HG02973 (cell line): ENCODE data around the gene COG5.

Source experiments
- ATAC-seq: cut with Tn5 transposase; IDR thresholded peaks from one replicate; pipeline ENCODE4 v1.9.1; 2021; ENCODE audit warnings: moderate library complexity; ENCODE audit not compliant: unreplicated experiment

Gene COG5

DNA sequence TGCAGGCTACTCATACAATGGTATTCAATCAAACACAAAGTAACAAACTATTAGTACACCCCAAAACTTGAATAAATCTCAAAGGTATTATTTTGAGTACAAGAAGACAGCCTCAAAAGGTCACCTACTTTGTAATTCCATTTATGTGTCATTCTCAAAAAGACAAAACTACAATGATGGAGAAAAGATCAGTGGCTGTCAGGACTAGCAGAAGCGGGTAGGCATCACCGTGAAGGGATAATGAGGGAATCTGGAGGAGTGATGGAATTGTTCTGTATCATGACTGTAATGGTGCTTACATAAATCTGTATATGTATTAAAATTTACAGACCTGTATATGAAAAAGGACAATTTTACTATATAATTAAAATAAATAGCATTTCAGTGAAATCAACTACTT, 37.0 kb downstream of the COG5 start:
- no peak for ATAC-seq

DNA sequence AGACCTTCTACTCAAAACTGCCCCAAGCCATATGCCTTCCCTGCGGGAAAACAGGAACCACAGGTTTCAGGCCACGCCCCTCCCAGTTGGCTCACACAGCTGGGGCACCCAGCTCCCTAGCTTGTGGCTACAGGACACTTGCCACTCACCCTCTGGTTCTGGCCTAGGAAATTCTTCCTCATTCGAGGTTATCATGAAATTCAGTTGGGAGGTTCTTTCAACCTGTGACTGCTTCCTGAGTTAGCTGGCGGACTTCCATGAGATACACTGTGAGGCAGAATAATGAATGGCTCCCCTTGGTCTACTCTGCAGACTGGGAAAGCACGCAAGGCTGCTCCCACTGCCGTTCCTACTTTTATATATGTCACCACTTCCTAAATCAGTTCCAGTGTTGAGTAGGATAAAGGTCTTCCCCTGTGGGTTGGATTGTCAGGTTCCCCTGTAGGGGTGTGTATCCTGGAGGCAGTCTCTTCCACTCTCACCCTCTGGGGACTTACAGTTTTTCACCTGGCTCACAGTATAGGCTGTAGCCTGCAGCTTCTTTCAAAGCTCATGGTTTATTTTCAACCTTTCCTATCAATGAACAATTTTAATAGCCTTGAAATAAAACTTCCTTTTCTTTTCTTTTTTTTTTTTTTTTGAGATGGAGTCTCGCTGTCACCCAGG, 56.9 kb downstream of the COG5 start:
- ATAC-seq, result no peak

DNA sequence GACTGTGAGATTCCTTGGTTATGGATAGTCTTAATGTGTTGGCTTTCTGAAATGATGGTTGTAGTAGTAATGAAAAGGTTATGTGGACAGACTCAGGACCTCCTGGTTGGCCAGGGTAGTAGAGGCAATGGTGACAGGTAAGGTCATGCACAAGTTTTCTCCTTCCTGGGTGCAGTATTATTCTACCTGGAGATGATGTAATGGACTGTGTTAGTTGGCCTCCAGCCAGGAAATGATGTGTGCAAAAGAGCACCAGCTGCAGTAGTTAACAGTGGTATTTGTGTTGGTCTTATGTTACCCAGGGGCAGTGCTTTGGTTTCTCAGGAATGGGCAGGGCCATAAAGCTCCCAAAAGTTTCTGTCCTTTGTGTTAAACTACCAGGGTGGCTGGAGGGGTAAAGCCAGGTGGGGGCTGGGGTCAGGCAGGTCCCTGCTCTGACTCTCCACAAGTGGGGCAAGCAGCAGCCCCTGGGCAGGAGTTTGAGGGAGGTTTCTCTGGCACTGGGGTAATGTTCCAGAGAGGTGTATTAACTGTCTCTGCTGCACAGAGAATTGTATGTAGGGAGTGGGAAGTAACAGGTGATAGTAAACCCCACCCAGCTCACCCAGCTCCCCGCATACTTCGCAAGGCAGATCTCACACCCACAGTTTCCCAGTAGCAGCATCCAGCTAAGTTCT, 57.6 kb downstream of the COG5 start:
- no peak for ATAC-seq

DNA sequence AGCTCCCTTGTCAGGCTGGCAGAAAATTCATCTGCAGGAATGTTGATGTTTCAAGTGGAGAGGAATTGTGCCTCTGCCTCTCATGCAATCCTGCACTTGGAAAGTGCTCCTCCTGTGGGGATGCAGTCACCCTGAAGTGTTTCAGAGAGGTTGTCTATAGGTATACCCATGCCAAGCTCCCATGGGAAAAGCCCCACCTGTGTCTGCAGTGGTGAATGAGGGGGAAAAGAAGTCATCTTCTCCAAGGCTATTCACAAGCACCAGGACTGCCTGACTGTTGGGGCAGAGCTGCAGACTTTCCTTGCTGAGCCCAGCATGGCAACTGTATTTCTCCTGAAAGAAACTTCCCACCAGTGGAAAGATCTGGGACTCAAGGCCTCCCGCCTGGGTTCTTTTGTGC, 58.4 kb downstream of the COG5 start:
- ATAC-seq, result no peak

DNA sequence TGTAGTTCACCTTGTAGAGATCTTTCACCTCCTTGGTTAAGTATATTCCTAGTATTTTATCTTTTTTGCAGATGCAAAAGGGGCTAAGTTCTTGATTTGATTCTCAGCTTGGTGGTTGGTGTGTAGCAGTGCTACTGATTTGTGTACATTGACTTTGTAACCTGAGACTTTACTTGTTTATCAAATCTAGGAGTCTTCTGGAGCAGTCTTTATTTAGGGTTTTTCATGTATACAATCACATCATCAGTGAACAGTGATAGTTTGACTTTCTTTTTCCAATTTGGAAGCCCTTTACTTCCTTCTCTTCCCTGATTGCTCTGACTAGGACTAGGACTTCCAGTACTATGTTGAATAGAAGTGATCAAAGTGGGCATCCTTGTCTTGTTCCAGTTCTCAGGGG, 60.0 kb downstream of the COG5 start:
- ATAC-seq, result no peak

DNA sequence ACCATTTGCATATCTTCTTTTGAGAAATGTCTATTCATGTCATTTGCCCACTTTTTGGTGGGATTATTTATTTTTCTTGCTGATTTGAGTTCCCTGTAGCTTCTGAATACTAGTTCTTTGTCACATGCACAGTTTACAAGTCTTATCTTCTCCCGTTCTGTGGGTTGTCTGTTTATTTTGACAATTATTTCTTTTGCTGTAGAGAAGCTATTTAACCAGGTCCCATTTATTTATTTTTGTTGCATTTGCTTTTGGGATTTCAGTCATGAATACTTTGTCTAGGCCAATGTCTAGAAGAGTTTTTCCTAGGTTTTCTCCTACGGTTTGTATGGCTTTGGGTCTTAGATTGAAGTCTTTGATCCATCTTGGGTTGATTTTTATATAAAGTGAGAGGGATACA, 60.9 kb downstream of the COG5 start:
- no peak for ATAC-seq

DNA sequence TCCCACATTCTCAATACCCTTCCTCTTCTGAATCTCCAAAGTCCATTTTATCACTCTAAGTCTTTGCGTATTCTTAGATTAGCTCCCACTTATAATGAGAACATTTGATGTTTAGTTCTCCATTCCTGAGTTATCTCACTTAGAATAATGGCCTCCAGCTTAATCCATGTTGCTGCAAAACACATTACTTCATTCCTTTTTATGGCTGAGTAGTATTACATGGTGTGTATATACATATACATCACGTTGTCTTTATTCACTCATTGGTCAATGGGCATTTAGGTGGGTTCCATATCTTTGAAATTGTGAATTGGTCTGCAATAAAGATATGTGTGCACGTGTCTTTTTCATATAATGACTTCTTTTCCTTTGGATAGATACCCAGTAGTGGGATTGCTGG, 61.6 kb downstream of the COG5 start:
- no peak for ATAC-seq

DNA sequence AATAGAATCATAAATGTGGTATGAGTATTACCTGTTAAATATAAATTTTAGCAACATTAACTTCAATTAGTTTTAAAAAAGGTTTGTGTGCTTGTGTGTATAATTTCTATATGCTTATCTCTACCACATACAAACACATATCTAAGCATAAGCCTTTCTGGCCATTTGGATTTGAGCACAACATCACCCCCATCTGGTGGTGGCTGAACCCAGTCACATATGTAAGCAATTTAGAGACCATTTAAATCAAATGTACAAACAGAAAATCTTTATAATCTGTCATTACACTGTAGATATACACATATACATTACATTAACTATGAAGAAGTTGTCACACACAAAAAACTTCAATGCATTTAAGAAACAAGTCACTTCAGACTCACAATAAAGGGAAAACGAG, 62.1 kb downstream of the COG5 start:
- ATAC-seq, result no peak

DNA sequence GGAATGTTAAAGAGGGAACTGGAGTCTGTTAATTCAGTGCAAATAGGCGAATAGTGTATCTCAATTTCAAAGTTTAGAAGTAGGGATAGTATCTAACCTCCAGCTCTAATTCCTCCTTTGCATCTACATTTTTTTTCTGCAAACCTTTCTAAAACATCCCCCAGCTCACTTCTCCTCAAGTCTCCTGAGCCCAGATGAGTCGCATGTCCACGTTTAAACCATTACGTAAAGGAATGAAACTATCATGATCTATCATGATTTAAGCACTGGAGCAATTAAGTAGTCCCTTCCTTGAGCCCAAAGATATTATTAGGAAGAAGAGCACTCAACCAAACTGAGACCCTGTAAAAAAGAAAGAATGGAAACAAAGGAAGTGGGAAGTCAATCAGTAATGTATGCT, 64.0 kb downstream of the COG5 start:
- ATAC-seq, result no peak

DNA sequence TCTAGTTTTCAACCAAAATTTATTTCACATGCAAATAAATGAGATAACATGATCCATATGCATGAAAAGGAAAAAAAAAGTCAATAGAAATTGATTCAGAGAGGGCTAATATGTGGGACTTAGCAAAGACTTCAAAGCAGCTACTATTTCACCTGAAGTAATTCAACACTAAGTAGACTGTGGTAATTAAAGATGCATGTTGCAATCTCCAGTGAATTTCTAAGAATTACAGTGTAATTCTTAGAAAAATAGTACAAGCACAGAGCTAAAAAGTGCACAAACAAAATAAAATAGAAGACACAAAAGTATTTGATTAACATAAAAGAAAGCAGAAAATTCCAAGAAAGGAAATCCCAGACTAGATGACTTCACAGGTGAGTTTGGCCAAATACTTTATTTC, 68.2 kb downstream of the COG5 start:
- ATAC-seq, result no peak

DNA sequence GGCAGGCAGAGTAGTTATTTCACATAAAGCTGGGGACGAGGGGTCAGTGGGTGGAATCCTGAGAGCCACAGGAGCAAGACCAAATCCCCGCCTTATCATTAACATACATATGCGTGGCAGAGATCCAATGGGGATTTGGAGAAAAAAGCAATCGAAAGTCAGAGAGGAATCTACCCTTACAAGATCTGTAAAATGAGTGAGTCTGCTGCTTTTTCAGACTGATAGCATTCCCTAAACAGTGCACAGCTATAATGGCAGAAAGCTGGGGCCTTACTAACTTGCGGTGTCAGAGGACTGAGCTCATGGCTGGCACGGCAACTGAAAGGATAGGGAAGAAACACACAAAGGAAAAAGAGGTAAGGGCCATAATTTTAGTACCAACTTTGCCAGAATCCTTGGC, 68.8 kb downstream of the COG5 start:
- ATAC-seq, result no peak

DNA sequence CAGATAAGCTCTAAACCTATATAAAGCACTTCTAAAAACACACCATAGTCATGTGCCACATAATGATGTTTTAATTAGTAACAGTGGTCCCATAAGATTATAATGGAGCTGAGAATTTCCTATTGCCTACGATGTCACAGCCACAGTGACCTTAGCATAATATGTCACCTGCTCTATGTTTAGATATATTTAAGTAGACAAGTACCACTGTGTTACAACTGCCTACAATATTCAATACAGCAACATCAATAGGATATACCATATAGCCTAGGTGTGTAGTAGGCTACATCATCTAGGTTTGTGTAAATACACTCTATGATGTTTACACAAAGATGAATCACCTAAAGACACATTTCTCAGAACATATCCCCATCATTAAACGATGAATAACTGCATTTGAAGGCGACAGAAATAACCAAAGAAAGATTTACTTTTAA, 69.4 kb downstream of the COG5 start:
- no peak for ATAC-seq

DNA sequence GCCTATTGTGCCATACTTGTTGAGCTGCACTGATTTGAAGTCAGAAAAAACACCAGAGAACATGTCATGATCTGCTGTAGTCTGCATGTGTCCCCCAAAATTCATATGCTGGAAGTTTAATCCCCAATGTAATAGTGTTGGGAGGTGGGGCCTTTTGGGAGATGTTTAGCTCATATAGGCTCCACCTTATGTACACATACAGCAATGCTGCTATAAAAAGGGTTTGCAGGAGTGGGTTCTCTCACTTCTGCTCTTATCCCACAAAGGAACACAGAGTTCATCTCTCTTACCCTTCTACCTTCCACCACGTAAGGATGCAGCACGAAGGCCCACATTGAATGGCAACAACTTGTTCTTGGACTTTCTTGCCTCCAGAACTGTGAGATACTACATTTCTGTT, 70.8 kb downstream of the COG5 start:
- ATAC-seq, result no peak

DNA sequence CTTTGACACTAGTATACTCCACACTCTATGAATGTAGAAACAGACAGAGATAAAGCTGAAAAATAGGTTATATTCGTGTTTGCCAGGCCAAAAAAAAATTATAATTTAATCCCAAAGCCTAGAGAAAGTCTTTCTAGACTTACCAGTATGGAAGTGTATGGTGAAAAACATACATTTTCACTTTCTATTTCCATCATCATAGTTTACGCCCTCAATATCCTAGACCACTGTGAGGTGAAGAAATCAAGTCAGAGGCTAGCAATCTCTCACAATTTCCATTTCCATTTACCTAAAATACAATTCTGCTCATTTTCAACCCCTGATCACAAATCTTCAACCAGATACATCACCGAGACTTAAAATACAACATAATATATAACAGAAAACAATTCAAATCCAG, 77.7 kb downstream of the COG5 start:
- ATAC-seq, result no peak

DNA sequence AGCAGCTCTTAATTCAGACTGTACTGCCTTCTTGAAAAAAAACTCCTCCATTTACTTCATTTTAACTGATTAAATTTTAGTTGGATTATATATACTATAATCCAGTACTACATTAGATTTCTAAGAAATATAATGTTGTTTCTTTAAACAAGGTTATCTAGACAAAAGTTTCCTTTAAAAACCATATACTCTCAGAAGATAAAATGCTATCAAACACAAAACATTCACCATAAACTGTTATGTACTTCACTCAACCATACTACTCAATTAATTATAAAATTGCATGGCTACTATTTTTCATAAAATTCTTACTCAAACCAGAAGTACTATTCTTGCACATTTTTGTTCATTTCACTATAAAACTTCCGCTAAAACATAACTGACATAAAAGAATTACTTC, 81.1 kb downstream of the COG5 start:
- no peak for ATAC-seq

DNA sequence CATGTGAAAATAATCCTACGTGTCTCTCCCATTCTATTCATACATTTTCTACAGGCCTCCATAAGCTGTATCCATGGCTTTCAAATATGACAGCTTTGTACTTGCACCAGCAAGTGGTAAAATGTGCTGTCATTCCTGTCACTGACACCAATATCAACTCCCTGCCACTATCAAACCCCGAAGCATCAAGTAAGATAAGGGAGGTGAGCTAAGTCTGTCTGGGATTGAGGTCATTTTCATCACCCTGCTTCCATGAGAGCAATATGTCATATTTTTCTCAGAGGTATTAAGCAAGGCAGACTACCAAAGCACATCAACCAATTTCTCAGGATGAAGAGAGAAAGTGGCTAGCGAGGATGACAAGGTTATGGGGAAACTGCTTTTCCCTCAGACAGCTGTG, 82.8 kb downstream of the COG5 start:
- ATAC-seq, result no peak

DNA sequence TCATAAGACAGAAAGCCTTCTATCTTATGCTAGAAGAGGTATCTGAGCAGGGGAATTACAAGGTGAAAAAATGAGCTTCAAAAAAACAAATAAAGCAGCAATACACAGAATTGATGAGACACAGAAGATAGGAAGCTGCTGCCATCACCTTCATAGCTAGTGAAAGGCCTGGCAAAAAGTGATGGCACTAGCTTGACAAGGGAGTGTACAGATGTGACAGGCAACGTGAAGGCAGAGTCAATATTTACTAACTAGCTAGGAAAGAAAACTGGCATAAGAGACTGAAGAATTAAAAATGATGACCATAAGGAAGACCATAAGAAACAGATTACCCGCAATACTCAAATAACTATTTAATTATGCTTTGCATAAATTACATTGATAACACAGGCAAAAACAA, 84.4 kb downstream of the COG5 start:
- ATAC-seq, result no peak

DNA sequence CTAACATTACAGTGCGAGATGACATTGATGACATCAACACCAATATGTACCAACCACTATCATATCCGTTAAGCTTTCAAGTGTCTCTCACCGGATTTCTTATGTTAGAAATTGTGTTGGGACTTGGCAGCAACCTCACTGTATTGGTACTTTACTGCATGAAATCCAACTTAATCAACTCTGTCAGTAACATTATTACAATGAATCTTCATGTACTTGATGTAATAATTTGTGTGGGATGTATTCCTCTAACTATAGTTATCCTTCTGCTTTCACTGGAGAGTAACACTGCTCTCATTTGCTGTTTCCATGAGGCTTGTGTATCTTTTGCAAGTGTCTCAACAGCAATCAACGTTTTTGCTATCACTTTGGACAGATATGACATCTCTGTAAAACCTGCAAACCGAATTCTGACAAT, 89.6 kb downstream of the COG5 start:
- ATAC-seq, result no peak

DNA sequence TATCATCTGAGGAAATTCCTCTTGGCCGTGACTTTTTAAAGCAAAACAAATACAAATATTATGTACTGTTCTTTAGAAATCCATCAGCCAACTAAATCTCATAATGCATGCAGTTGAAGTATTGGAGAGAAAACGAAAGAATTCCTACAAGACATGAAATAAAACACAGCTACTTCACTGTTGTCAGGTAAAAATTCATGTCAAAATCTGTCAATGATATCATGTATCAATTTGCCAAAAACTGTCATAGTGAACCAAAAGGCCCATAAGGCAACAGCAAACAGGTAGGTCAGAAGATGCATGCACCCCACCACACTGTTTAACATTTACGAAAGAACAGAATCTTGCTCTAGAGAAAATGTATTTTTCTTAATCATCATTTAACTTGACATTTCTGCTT, 91.6 kb downstream of the COG5 start:
- ATAC-seq, result no peak

DNA sequence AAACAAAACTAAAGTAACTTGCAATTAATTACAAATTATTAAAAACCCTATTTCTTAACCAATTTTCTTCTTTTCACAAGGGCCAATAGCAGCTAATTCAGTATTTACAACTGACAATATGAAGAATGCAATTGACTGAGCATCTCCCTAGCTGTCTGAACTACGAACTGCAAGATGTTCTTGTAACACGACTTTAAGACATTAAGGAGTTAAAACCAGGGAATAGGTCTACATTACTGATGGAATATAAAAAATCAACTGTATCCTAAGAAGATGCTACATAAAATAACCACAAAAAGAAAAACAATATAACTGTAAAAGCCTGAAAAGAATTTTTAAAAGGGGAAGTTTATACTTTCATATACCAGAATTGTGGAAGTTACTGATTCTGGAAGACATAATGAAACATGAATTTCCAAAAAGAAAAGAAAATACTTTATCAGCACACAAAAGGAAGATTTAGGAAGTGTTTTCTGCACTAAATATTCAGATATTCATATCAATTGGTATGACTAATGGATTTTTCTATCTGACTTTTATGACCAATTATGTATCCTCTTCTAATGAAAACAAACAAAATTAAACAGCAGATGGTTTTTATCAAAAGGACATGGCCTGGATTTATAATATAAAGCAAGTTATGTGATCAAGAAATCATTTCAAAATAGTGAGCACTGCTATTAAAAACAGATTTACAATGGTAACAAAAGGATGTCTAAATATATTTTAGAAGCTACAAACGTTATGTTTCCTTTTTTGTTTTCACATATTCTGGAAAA, 92.2 kb downstream of the COG5 start:
- no peak for ATAC-seq

DNA sequence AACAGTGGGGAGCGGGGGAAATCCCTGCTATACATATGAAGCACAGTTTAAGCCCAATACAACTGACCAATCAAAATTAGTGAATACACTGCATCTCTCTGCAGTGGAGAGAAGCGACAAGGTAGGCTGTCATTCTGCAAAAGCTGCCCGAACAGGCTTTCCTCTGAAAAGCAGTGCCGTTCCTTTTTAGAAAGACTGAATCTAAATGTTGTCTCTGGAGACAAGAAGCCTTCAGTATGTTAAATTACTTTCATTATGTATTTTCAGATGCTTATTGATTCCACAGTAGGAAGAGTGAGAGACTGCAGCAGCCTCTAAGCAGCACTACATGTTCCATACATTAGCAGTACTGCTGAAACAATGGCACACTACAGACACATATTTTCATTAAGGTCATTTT, 93.8 kb downstream of the COG5 start, which contains the start of gene GPR22:
TSS of gene GPR22 (plus strand) at position 129 of the 400 bp plus-strand sequence. CDS start 4,004 bp downstream, outside the sequence.
- ATAC-seq, result no peak

DNA sequence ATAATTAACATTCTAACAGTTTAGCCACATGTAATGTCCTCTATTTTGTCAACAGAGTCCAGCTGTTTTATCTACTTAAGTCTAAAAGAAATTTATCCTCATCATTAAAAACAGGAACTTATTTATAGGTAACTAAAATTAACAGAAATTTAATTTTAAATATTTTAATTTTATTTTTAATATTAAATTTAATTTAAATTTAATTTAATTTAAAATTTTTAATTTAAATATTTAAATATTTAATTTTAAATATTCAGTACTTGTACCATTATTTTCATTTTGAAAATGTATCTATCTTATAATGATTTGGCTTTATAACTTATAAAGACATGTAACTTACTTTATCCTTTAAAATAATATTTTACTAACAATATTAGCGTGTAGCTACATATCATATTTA, 94.9 kb downstream of the COG5 start:
- no peak for ATAC-seq
